ENCODE results near the gene AKAP12.
"Not testable (repeated sequence)": the region's sequence is repeated elsewhere in the genome, so short reads cannot be mapped to it uniquely, and the experiment has no call there.

AKAP12 gene

GRCh38 chr6:151313066-151313491 lies 73.3 kb downstream of the AKAP12 start:
- DNase-seq = peak in 1 of 2 experiments; percentile 20

GRCh38 chr6:151315661-151316060 lies 75.9 kb downstream of the AKAP12 start:
- not testable (repeated sequence) for DNase-seq

DNA sequence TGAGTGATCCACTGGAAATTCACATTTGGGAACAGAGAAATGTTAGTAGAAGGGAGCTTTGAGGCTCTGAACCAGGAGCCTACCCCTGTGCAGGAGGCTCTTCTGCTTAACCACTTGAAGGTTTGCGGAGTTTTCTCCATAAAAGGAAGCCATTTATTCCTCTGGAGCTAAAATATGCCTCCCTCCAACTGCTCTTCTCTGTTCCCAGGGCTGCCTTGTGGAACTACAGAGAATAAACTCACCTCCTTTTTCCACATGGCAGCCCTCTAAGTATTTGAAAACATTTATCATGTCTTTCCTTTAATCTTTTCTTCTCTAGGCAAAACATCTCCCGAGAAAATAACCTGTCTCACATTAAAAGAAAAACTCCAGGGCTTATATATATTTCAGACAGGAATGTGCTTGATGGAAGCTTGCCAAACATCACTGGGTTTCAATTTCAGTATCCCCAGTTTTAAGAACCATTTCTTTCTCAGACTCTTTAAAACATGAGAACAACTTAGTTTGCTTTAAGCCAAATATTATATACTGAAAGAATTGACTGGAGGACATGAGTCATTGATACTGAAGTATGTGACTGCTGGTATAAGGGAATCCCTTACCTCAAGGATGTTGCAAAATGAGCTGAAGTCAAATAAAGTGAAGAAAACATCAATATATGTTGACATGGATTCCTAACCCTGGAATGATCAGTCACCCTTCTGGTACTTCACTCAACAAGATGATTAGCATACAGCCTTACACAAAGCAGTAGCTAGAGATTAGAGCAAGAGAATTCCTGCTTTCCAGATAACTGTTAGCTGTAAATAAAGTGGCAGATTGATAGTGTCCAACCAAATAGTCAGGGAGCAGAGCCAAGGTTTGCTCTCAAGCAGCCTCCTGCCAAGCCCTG lies 77.6 kb downstream of the AKAP12 start:
- DNase-seq = no peak

DNA sequence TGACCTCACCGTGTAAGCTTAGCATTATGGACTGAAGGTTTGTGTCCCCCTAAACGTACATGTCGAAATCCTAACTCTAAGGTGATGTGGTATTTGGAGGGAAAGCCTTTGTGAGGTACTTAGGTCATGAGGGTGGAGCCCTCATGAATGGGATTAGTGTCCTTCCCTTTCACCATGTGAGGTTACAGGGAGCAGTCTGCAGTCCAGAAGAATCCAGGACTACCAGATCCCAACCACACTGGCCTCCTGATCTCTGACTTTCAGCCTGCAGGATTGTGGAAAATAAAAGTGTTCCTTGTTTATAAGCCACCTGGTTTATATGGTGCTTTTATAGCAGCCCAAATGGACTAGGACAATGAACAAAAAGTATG lies 78.2 kb downstream of the AKAP12 start:
- DNase-seq = no peak

GRCh38 chr6:151320140-151320539 lies 80.4 kb downstream of the AKAP12 start:
- peak in 1 of 2 experiments; percentile 18 for DNase-seq

DNA sequence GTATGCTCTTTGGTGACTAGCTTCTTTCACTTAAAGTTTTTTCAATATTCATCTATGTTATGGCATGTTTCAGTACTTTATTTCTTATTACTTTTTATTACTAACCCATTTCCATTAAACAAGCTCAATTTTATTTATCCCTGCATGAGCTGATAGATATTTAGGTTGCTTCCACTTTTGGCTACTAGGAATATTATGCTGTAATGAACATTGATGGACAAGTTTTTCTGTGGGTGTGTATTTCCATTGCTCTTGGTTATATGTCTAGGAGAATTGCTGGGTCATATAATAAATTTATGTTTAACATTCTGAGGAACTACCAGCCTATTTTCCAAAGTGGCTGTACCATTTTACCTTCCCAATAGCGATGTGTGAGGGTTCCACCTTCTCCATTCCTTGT lies 81.7 kb downstream of the AKAP12 start:
- no peak for DNase-seq

- no peak for DNase-seq
Observed at GRCh38 chr6:151322570-151322969, 82.8 kb downstream of the AKAP12 start.

DNA sequence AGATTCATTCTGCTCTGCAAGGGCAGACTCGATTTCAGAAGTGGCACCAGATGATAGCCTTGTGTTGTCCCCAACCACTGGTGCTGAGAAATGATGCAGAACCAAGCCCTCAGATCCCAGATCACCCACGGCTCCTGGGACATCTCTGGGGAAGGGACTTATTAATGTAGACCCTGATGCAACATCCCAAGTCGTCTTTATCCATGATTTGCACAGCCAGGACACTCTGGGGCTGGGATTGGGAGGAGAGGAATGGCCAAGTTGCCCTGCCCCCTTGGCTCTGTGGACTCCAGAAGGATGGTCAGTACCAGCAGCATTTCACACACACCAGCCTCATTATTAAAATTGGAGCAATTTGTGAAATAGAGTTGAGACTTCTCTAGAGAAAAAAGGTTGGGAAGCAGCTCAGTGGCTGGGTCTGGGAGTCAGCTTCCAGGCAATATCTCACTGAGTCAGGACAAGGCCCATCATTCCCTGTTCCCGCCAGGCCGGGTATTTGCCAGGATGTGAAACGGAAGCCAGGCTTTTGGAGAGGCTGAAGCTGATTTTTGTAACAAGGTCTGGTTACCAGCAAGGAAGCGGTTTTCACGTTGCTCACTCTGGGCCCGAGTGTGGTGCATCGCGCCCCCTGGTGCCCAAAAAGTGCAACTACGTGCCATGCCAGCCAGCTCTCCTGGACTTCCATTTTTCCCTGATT lies 84.2 kb downstream of the AKAP12 start:
- DNase-seq = peak; percentile 80 to 92

GRCh38 chr6:151324488-151324825 lies 84.7 kb downstream of the AKAP12 start:
- DNase-seq = no peak

GRCh38 chr6:151325075-151326050 lies 85.6 kb downstream of the AKAP12 start:
- peak; percentile 78 to 80 for DNase-seq

DNA sequence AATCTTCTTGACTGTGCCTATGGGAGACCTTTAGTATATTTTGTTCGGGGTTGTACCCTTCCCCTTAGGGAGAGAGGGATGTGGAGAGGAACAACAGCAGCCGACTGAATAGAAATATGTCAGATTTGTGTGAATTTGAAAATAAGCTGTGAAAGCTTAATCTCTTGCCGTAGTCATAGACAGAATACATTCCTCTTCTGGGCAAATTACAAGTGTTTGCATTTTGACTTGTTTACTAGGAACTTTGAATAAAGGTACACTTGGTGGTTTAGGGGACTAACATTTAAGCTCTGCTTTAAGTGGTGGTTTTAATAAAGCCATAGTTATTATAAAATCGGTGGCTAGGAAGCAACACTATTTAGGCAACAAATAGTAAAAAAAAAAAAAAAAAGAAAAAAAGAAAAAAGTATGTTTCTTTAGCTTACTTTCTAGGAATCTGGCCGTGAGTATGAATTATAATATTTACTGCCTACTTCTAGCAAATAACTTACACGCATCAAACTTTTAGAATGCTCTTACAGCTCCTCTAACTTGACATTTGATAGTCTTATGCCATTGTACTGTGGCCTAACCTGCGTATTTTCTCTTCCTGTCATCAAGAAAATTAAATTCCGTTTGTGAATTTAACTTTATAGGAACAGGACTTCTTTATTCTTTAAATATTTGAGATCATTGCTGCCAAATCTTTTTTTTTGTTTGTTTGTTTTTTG lies 86.5 kb downstream of the AKAP12 start:
- DNase-seq = no peak

- DNase-seq = no peak
Observed at GRCh38 chr6:151327101-151327500, 87.3 kb downstream of the AKAP12 start.

DNA sequence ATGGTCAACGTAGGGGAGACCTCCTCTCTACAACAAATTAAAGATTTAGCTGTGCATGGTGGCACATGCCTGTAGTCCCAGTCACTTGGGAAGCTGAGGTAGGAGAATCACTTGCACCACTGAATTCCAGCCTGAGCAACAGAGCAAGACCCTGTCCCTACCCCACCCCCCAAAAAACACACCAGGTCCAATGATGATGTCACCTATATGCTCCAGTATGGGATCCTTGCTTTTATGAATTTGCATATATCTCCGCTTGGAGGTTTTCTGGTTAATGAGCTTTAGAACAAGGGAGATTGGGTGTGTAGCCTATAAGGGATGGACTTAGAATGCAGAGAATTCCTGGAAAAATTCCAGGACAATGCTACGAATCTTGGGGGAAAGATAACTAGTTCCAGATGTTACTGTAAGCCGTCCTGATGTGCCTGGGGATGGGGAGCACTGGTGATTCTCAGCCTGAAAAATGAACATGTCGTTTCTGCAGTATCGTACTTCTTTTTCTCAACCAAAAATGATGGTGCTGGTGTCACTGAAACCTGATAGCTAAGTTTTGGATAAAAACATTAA lies 90.4 kb downstream of the AKAP12 start:
- no peak for DNase-seq

DNA sequence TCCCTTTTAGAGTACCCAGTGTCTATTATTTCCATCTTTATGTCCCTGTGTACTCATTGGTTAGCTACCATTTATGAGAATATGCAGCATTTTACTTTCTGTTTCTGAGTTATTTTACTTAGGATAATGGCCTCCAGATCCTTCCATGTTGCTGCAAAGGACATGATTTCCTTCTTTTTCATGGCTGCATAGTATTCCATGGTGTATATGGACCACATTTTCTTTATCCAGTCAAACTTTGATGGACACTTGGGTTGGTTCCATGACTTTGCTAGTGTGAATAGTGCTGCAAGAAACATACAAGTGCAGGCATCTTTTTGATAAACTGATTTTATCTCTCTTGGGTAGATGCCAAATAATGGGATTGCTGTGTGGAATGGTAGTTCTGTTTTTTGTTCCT lies 96.2 kb downstream of the AKAP12 start:
- no peak for DNase-seq

DNA sequence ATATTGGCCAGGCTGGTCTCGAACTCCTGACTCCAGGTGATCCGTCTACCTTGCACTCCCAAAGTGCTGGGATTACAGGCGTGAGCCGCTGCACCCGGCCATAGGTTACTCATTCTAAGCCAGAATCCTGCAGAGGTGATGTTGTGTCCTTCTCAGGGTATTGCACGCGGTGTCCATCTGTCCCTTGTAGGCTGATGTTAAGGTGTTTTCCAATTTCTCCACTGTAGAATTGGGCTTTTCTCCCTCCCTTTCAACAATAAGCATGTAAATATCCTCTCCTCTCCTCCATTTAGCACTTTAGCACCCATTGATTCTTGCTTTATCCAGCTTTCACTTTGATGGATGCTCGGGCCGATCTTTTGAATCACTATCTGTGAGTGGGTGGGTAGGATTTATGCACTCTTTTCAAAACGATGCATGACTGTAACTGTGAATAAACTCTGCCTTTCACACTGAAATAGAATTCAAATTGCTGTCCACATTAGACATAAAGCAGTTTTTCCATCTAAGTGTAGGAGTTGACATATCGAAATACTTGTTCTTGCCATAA lies 99.0 kb downstream of the AKAP12 start:
- DNase-seq = no peak

DNA sequence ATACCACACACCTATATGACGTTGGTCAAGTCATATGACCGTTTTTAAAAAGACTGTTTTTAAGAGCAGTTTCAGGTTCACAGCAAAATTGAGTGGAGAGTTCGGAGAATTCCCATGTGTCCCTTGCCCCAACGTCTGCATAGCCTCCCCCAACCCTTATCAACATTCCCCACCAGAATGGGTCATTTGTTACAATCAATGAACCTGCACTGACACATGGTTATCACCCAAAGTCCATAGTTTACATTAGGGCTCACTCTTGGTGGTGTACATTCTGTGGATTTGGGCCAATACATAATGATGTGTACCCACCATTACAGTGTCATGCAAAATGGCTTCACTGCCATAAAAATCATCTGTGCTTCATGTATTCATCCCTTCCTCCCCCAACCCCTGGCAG lies 99.6 kb downstream of the AKAP12 start:
- no peak for DNase-seq

GRCh38 chr6:151340219-151340978 lies 100.6 kb downstream of the AKAP12 start:
- no peak for DNase-seq

- DNase-seq = no peak
Observed at GRCh38 chr6:151341476-151342195, 101.9 kb downstream of the AKAP12 start.

GRCh38 chr6:151342750-151343149 lies 103.0 kb downstream of the AKAP12 start:
- DNase-seq = not testable (repeated sequence)

GRCh38 chr6:151349651-151350270 lies 110.0 kb downstream of the AKAP12 start:
- DNase-seq = no peak
